OCI-LY3 (cell line): ENCODE results near the gene MICA.

Experiments
- H2AFZ ChIP-seq: fragments of 200-600, 300-600 bp; shearing (Covaris generic); 2 replicates; pipeline ENCODE4 v1.6.0; 2014; ENCODE audit warnings: antibody characterized with exemption, low read depth, low read length
- H3K27ac ChIP-seq: fragments of 200-600, 300-600 bp; sonication (generic); 2 replicates; pipeline ENCODE4 v1.5.1; 2014; ENCODE audit warnings: mild to moderate bottlenecking, low read length, moderate library complexity, mixed read lengths
- H3K27me3 ChIP-seq: fragments of 200-600, 300-600 bp; sonication (generic); 2 replicates; pipeline ENCODE4 v1.6.1; 2014; ENCODE audit warnings: low read depth, low read length, mixed read lengths
- H3K36me3 ChIP-seq: fragments of 200-600, 300-600 bp; sonication (generic); replicated peaks from 2 replicates; pipeline ENCODE3; 2014; ENCODE audit warnings: low read depth, low read length, mixed read lengths
- H3K4me1 ChIP-seq: fragments of 300-600, 200-600 bp; sonication (generic); 2 replicates; pipeline ENCODE4 v1.6.1; 2014; ENCODE audit warnings: low read length, mixed read lengths
- H3K4me2 ChIP-seq: fragments of 200-600, 300-600 bp; sonication (generic); 2 replicates; pipeline ENCODE4 v1.6.1; 2014; ENCODE audit warnings: low read length, mixed read lengths
- H3K4me3 ChIP-seq: fragments of 300-600, 200-600 bp; sonication (generic); 2 replicates; pipeline ENCODE4 v1.5.1; 2014; ENCODE audit warnings: antibody characterized with exemption, mild to moderate bottlenecking, low read length, moderate library complexity
- H3K79me2 ChIP-seq: fragments of 300-600, 200-600 bp; shearing (Covaris generic); 2 replicates; pipeline ENCODE4 v1.6.1; 2014; ENCODE audit warnings: mild to moderate bottlenecking, low read length, mixed read lengths
- H3K9ac ChIP-seq: fragments of 300-600, 200-600 bp; shearing (Covaris generic); 2 replicates; pipeline ENCODE4 v1.6.0; 2014; ENCODE audit warnings: mild to moderate bottlenecking, low read length, moderate library complexity
- H3K9me3 ChIP-seq: fragments of 200-600, 300-600 bp; shearing (Covaris generic); 2 replicates; pipeline ENCODE4 v1.6.1; 2014; ENCODE audit warnings: low read length, mixed read lengths; ENCODE audit not compliant: insufficient read depth
- H4K20me1 ChIP-seq: fragments of 200-600, 300-600 bp; sonication (generic); 2 replicates; pipeline ENCODE4 v1.6.1; 2016; ENCODE audit warnings: low read length, mixed read lengths; ENCODE audit not compliant: insufficient read depth
- EZH2phosphoT487 ChIP-seq: fragments of 200-600 bp; shearing (Covaris generic); IDR thresholded peaks from 2 replicates; pipeline ENCODE4 v1.6.1; 2018; ENCODE audit warnings: antibody characterized with exemption, mixed run types, low read depth
- TF ChIP-seq, protein P1 (sequence below): fragments of 200-600, 300-600 bp; sonication (generic); IDR thresholded peaks from 2 replicates; pipeline ENCODE4 v1.5.1; 2014; ENCODE audit warnings: antibody characterized with exemption, low read length, low read depth

Gene MICA

GRCh38 chr6:31416394-31417014 lies 13.1 kb downstream of the MICA start:
- Histone ChIP-seq H3K36me3 (no peaks in the 10 kb centered on the region), H4K20me1 (no peaks in the 10 kb centered on the region), H3K9me3 (no peaks in the 10 kb centered on the region), H3K9ac (no peak overlapping the region), H3K4me2 (no peak overlapping the region), H3K4me3 (no peak overlapping the region), H3K27me3 (no peaks in the 10 kb centered on the region), H3K27ac (no peak overlapping the region), H3K4me1 (no peaks in the 10 kb centered on the region), H3K79me2 (no peaks in the 10 kb centered on the region), H2AFZ (no peak overlapping the region)
- TF ChIP-seq EZH2phosphoT487 = no peak
- TF ChIP-seq, protein P1, sequence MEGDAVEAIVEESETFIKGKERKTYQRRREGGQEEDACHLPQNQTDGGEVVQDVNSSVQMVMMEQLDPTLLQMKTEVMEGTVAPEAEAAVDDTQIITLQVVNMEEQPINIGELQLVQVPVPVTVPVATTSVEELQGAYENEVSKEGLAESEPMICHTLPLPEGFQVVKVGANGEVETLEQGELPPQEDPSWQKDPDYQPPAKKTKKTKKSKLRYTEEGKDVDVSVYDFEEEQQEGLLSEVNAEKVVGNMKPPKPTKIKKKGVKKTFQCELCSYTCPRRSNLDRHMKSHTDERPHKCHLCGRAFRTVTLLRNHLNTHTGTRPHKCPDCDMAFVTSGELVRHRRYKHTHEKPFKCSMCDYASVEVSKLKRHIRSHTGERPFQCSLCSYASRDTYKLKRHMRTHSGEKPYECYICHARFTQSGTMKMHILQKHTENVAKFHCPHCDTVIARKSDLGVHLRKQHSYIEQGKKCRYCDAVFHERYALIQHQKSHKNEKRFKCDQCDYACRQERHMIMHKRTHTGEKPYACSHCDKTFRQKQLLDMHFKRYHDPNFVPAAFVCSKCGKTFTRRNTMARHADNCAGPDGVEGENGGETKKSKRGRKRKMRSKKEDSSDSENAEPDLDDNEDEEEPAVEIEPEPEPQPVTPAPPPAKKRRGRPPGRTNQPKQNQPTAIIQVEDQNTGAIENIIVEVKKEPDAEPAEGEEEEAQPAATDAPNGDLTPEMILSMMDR = no peak

DNA sequence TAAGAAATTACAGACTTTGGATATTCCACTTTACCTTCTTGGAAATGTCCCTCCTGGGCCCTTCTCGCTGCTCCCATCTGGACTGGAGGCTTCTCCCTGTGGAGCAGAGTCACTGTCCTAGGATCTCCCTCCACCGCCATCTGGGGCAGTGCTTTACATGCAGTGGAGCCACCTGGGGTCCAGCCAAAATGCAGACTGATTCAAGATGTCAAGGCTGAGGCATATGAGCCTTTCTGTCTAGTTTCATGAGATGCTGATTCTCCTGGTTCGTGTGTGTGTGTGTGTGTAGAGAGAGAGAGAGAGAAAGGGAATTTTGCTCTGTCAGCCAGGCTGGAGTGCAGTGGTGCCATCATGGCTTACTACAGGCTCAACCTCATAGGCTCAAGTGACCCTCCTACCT lies 14.9 kb downstream of the MICA start:
- no peaks in the 10 kb centered on the region for H3K79me2 ChIP-seq
- no peak for TF ChIP-seq EZH2phosphoT487
- TF ChIP-seq, protein P1 = no peak
- H3K27ac ChIP-seq = no peak overlapping the region
- H3K4me2 ChIP-seq = no peak overlapping the region
- no peaks in the 10 kb centered on the region for H3K36me3 ChIP-seq
- no peaks in the 10 kb centered on the region for H4K20me1 ChIP-seq
- no peak overlapping the region for H3K9ac ChIP-seq
- H3K4me3 ChIP-seq = no peak overlapping the region
- H3K27me3 ChIP-seq = no peaks in the 10 kb centered on the region
- H3K9me3 ChIP-seq = no peaks in the 10 kb centered on the region
- H2AFZ ChIP-seq = no peak overlapping the region
- no peaks in the 10 kb centered on the region for H3K4me1 ChIP-seq

GRCh38 chr6:31419842-31420241 lies 16.4 kb downstream of the MICA start:
- Histone ChIP-seq H3K4me1 (no peaks in the 10 kb centered on the region), H3K27ac (no peak overlapping the region), H3K4me3 (no peak overlapping the region), H3K79me2 (no peaks in the 10 kb centered on the region), H3K36me3 (no peaks in the 10 kb centered on the region), H3K9me3 (no peaks in the 10 kb centered on the region), H3K4me2 (no peak overlapping the region), H3K9ac (no peak overlapping the region), H3K27me3 (no peaks in the 10 kb centered on the region), H2AFZ (no peak overlapping the region), H4K20me1 (no peaks in the 10 kb centered on the region)
- no peak for TF ChIP-seq EZH2phosphoT487
- TF ChIP-seq, protein P1 = no peak

DNA sequence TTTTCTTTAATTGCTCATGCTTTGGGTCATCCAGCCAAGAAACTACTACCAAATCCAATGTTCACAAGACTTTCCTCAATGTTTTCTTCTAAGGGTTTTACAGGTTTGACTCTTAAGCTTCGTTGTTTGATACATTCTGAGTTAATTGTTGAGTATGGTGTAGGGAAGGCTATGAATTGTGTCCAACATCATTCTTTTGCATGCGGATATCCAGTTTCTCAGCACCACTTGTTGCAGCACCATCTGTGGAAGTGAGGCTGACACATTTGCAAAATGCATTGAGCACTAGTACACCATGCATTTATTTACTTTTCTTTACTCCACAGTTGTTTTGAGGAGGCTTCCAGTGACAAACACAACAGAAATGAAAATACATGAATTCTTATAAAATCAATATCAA lies 17.2 kb downstream of the MICA start:
- no peaks in the 10 kb centered on the region for H3K79me2 ChIP-seq
- H3K27me3 ChIP-seq = no peaks in the 10 kb centered on the region
- H2AFZ ChIP-seq = no peak overlapping the region
- H3K4me3 ChIP-seq = no peak overlapping the region
- H3K36me3 ChIP-seq = no peaks in the 10 kb centered on the region
- no peaks in the 10 kb centered on the region for H3K4me1 ChIP-seq
- H3K9me3 ChIP-seq = no peaks in the 10 kb centered on the region
- H3K9ac ChIP-seq = no peak overlapping the region
- H3K27ac ChIP-seq = no peak overlapping the region
- H4K20me1 ChIP-seq = no peaks in the 10 kb centered on the region
- no peak overlapping the region for H3K4me2 ChIP-seq
- TF ChIP-seq, protein P1 = no peak
- no peak for TF ChIP-seq EZH2phosphoT487
